NCI-H1436 treated with DMSO at 0.1 percent for 48 hours (cell line): ENCODE results near the gene BCOR.

ENCODE experiments used
- DNase-seq: peaks from one replicate; lab custom pipeline; 2025; lab: John Stamatoyannopoulos, UW

The BCOR gene

GRCh38 chrX:40098264-40099054, 701 bp upstream of the BCOR start:
- no peak for DNase-seq

GRCh38 chrX:40097141-40097503, 636 bp downstream of the BCOR start:
- no peak for DNase-seq

GRCh38 chrX:40096395-40097091, 1.2 kb downstream of the BCOR start:
- no peak for DNase-seq

- DNase-seq = no peak
Measured at GRCh38 chrX:40095583-40096394, 2.0 kb downstream of the BCOR start.

GRCh38 chrX:40094900-40095582, 2.7 kb downstream of the BCOR start:
- DNase-seq = no peak

- no peak for DNase-seq
Measured at GRCh38 chrX:40094041-40094899, 3.5 kb downstream of the BCOR start.

GRCh38 chrX:40093586-40093985, 4.2 kb downstream of the BCOR start:
- no peak for DNase-seq

GRCh38 chrX:40092808-40093435, 4.8 kb downstream of the BCOR start:
- DNase-seq = no peak

- DNase-seq = no peak
Measured at GRCh38 chrX:40091691-40092421, 5.9 kb downstream of the BCOR start.

- no peak for DNase-seq
Measured at GRCh38 chrX:40090961-40091360, 6.8 kb downstream of the BCOR start.

GRCh38 chrX:40090050-40090804, 7.5 kb downstream of the BCOR start:
- no peak for DNase-seq

GRCh38 chrX:40088803-40089540, 8.8 kb downstream of the BCOR start:
- DNase-seq = no peak

GRCh38 chrX:40088299-40088625, 9.5 kb downstream of the BCOR start:
- DNase-seq = peak; percentile 15

- DNase-seq = no peak
Measured at GRCh38 chrX:40087425-40088298, 10.1 kb downstream of the BCOR start.

GRCh38 chrX:40086569-40087335, 11.0 kb downstream of the BCOR start:
- no peak for DNase-seq

GRCh38 chrX:40085714-40086113, 12.0 kb downstream of the BCOR start:
- no peak for DNase-seq

- no peak for DNase-seq
Measured at GRCh38 chrX:40085102-40085551, 12.6 kb downstream of the BCOR start.
